ENCODE data around the gene ZNF57.
A peak's percentile ranks its signal among the peaks of the same experiment; 100 is the strongest.
"Not testable (repeated sequence)": the region's sequence is repeated elsewhere in the genome, so short reads cannot be mapped to it uniquely, and the experiment has no call there.

The ZNF57 gene

GRCh38 chr19:2877398-2878331, 23.1 kb upstream of the ZNF57 start:
- H3K4me3 Mint-ChIP-seq, result no peak overlapping the region
- peaks cover 27% of the 10 kb centered on the region for H3K9me3 Mint-ChIP-seq
- intact Hi-C loops (cut with micrococcal nuclease), result no loop called here
- H3K4me1 Mint-ChIP-seq (ENCODE audit: low read depth), result no peaks in the 10 kb centered on the region
- H3K27ac Mint-ChIP-seq, result no peak overlapping the region
- H3K36me3 Mint-ChIP-seq (ENCODE audit: low read depth), result no peaks in the 10 kb centered on the region
- no peaks in the 10 kb centered on the region for H3K27me3 Mint-ChIP-seq

GRCh38 chr19:2883686-2884439, 16.9 kb upstream of the ZNF57 start:
- Mint-ChIP-seq H3K27me3 (no peaks in the 10 kb centered on the region), H3K27ac (no peak overlapping the region), H3K36me3 (ENCODE audit: low read depth) (no peaks in the 10 kb centered on the region), H3K9me3 (peaks cover 7% of the 10 kb centered on the region), H3K4me1 (ENCODE audit: low read depth) (peaks cover 6% of the 10 kb centered on the region), H3K4me3 (no peak overlapping the region)
- intact Hi-C loops (cut with micrococcal nuclease), result no loop called here

DNA sequence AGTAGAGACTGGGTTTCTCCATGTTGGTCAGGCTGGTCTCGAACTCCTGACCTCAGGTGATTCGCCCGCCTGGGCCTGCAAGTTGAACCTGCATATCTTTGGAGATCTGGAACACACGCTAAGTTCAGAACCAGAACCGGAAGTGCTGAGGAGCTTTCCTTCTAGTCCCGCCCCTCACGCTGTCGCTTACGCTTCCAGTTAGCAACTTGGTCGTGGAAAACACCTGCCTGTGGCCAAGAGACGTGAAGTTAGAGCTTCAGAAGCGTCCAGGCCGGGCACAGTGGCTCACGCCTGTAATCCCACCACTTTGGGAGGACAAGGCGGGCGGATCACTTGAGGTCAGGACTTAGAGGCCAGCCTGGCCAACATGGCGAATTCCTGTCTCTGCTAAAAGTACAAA, 15.0 kb upstream of the ZNF57 start:
- no peaks in the 10 kb centered on the region for H3K27me3 Mint-ChIP-seq
- no peaks in the 10 kb centered on the region for H3K9me3 Mint-ChIP-seq
- H3K36me3 Mint-ChIP-seq (ENCODE audit: low read depth), result no peaks in the 10 kb centered on the region
- no peak overlapping the region for H3K27ac Mint-ChIP-seq
- peaks cover 6% of the 10 kb centered on the region for H3K4me1 Mint-ChIP-seq (ENCODE audit: low read depth)
- intact Hi-C loops (cut with micrococcal nuclease), result no loop called here
- no peak overlapping the region for H3K4me3 Mint-ChIP-seq

GRCh38 chr19:2887391-2887914, 13.3 kb upstream of the ZNF57 start:
- intact Hi-C loops (cut with micrococcal nuclease), result no loop called here
- H3K27ac Mint-ChIP-seq, result no peak overlapping the region
- no peaks in the 10 kb centered on the region for H3K27me3 Mint-ChIP-seq
- H3K4me3 Mint-ChIP-seq, result no peak overlapping the region
- no peaks in the 10 kb centered on the region for H3K9me3 Mint-ChIP-seq
- H3K36me3 Mint-ChIP-seq (ENCODE audit: low read depth), result no peaks in the 10 kb centered on the region
- peaks cover 6% of the 10 kb centered on the region for H3K4me1 Mint-ChIP-seq (ENCODE audit: low read depth)

GRCh38 chr19:2888731-2889224, 11.9 kb upstream of the ZNF57 start:
- peak overlapping the region; percentile 49 for H3K27ac Mint-ChIP-seq
- intact Hi-C loops (cut with micrococcal nuclease), result no loop called here
- peak overlapping the region; percentile 58 for H3K4me3 Mint-ChIP-seq
- peaks cover 6% of the 10 kb centered on the region for H3K4me1 Mint-ChIP-seq (ENCODE audit: low read depth)
- H3K36me3 Mint-ChIP-seq (ENCODE audit: low read depth), result no peaks in the 10 kb centered on the region
- no peaks in the 10 kb centered on the region for H3K9me3 Mint-ChIP-seq
- H3K27me3 Mint-ChIP-seq, result no peaks in the 10 kb centered on the region

DNA sequence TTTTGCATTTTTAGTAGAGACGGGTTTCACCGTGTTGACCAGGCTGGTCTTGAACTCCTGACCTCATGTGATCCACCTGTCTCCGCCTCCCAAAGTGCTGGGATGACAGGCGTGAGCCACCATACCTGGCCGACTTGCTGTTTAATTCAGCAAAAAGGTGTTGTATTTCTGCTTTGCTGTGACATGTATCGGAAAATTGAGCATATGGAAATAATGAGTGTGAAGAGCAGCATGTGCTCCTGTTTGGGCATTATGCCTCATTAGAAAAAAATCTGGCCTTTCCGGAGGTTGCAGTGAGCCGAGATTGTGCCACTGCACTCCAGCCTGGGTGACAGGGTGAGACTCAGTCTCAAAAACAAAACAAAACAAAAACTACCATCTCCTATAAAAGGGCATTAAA, 10.2 kb upstream of the ZNF57 start:
- not testable (repeated sequence) for H3K4me3 Mint-ChIP-seq; H3K4me1 Mint-ChIP-seq (ENCODE audit: low read depth); H3K36me3 Mint-ChIP-seq (ENCODE audit: low read depth); H3K27ac Mint-ChIP-seq; H3K27me3 Mint-ChIP-seq; H3K9me3 Mint-ChIP-seq
- intact Hi-C loops (cut with micrococcal nuclease), result loop anchor here (2.0 kb wide), 1 partner anchor 34 kb away; no protein-coding TSS in a partner anchor

DNA sequence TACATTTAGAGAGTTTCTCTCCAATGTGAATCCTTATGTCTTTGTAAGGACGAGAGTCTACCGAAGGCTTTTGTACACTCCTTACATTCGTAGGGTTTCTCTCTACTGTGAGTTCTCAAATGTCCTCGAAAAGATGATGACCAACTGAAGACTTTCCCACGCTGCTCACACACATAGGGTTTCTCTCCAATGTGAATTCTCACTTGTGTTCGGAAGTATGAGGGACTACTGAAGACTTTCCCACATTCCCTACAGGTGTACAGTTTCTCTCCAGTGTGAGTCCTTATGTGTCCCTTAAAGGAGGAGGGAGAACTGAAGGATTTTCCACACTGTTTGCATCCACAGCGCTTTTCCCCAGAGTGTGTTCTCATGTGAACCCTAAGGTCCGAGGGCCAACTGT, 4.0 kb upstream of the ZNF57 start:
- Mint-ChIP-seq H3K4me3 (no peak overlapping the region), H3K36me3 (ENCODE audit: low read depth) (peaks cover 11% of the 10 kb centered on the region), H3K9me3 (peaks cover 13% of the 10 kb centered on the region), H3K27ac (no peak overlapping the region), H3K4me1 (ENCODE audit: low read depth) (peaks cover 4% of the 10 kb centered on the region), H3K27me3 (no peaks in the 10 kb centered on the region)
- intact Hi-C loops (cut with micrococcal nuclease), result no loop called here

GRCh38 chr19:2902590-2903218, 2.0 kb downstream of the ZNF57 start:
- Mint-ChIP-seq H3K27me3 (no peaks in the 10 kb centered on the region), H3K4me1 (ENCODE audit: low read depth) (peaks cover 11% of the 10 kb centered on the region), H3K27ac (no peak overlapping the region), H3K9me3 (no peaks in the 10 kb centered on the region), H3K36me3 (ENCODE audit: low read depth) (peaks cover 26% of the 10 kb centered on the region), H3K4me3 (no peak overlapping the region)
- intact Hi-C loops (cut with micrococcal nuclease), result no loop called here

GRCh38 chr19:2903326-2903725, 2.6 kb downstream of the ZNF57 start:
- intact Hi-C loops (cut with micrococcal nuclease); H3K9me3 Mint-ChIP-seq; H3K4me3 Mint-ChIP-seq; H3K27ac Mint-ChIP-seq; H3K27me3 Mint-ChIP-seq: not testable (repeated sequence)
- peaks cover 26% of the 10 kb centered on the region for H3K36me3 Mint-ChIP-seq (ENCODE audit: low read depth)
- H3K4me1 Mint-ChIP-seq (ENCODE audit: low read depth), result peaks cover 11% of the 10 kb centered on the region

DNA sequence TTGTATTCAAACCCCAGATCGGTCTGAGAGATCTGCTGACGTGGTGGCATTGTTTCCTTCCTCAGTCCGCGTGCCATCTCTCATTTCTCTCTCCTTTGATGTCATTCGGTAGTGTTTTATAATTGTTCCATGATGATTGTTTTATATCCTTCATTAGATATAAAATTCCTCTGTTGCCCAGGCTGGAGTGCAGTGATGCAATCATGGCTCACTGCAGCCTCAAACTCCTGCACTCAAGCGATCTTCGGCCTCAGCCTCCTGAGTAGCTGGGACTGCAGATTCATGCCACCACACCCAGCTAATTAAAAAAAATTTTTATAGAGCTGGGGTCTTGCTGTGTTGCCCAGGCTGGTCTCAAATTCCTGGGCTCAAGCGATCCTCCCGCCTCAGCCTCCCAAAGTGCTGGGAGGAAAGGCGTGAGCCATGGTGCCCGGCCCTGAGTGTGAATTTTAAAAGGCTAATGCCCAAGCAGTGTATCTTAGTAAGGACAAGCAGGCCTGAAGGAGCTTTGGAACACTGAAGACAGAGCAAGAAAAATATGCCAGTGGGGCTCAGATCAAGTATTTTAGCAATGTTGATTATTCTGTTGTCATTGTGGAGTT, 5.3 kb downstream of the ZNF57 start:
- peaks cover 16% of the 10 kb centered on the region for H3K9me3 Mint-ChIP-seq
- peaks cover 32% of the 10 kb centered on the region for H3K36me3 Mint-ChIP-seq (ENCODE audit: low read depth)
- no peak overlapping the region for H3K4me3 Mint-ChIP-seq
- intact Hi-C loops (cut with micrococcal nuclease), result no loop called here
- H3K27me3 Mint-ChIP-seq, result no peaks in the 10 kb centered on the region
- peaks cover 11% of the 10 kb centered on the region for H3K4me1 Mint-ChIP-seq (ENCODE audit: low read depth)
- H3K27ac Mint-ChIP-seq, result no peak overlapping the region

- no peaks in the 10 kb centered on the region for H3K27me3 Mint-ChIP-seq
- H3K9me3 Mint-ChIP-seq, result peaks cover 22% of the 10 kb centered on the region
- no peak overlapping the region for H3K27ac Mint-ChIP-seq
- no peak overlapping the region for H3K4me3 Mint-ChIP-seq
- intact Hi-C loops (cut with micrococcal nuclease), result no loop called here
- peaks cover 7% of the 10 kb centered on the region for H3K4me1 Mint-ChIP-seq (ENCODE audit: low read depth)
- peaks cover 31% of the 10 kb centered on the region for H3K36me3 Mint-ChIP-seq (ENCODE audit: low read depth)
These were observed 6.0 kb downstream of the ZNF57 start for GRCh38 chr19:2906631-2907195.

DNA sequence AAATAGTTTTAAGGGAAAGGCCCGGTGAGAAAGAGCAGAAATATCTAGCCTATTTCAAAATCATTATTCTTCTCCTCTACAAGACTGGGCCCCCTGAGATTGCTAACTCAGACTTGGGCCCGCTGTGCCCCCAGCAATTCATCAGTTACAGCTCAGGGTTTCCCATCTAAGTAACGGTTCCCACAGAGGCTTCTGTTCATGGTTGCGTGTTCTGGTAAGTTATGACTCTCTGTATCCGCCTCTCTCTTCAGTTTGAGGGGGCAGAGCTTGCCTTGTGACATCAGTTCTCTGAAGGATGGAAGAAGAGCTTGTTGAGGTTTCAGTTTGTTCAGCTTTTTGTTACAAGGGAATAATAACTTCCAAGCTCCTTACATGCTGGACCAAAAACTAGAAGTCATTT, 11.6 kb downstream of the ZNF57 start:
- H3K4me1 Mint-ChIP-seq (ENCODE audit: low read depth), result no peaks in the 10 kb centered on the region
- H3K36me3 Mint-ChIP-seq (ENCODE audit: low read depth), result peaks cover 71% of the 10 kb centered on the region
- peaks cover 70% of the 10 kb centered on the region for H3K9me3 Mint-ChIP-seq
- intact Hi-C loops (cut with micrococcal nuclease), result no loop called here
- H3K27ac Mint-ChIP-seq, result no peak overlapping the region
- H3K4me3 Mint-ChIP-seq, result no peak overlapping the region
- no peaks in the 10 kb centered on the region for H3K27me3 Mint-ChIP-seq

Measured in dendritic cell treated with granulocyte-macrophage colony-stimulating factor and Interleukin-4, amounts not matched to agents 40 ng/mL and 50 ng/mL, for 4 days (primary cell).